ENCODE results near the gene ARHGAP22.
A peak's percentile ranks its signal among the peaks of the same experiment; 100 is the strongest.

ARHGAP22 gene

DNA sequence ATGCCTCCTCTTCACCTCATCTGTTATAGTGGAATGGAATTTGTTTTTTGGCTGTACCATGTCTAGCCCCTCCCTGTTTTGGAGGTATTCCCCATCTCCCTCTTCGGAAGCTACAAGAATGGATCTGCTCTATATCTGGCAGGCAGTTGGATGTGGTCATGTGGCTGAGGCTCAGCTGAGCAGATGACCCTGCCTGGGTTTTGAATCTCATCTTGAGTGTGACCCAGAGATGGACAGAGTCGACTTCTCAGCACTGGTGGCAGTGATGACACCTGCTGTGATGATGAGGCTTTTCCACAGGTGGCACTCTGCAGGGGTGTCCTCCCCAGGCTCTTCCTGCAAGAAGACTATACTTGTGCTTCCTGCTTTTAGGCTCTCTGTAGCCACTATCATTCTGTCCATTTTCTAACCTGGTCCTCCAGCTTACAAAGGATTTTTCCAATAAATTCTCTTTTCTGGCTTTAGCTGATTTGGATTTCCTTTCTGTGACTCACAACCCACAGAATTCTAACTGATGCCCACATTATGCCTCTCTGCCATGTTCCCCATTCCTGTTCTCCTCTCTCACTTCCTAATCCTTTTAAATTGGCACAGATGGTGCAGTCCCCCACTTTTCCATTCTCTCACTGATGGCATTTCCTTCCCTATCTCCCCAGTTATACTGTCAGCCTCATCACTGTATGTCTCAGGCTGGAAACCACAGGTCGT lies 7.5 kb upstream of the ARHGAP22 start:
- TF ChIP-seq, protein P1, sequence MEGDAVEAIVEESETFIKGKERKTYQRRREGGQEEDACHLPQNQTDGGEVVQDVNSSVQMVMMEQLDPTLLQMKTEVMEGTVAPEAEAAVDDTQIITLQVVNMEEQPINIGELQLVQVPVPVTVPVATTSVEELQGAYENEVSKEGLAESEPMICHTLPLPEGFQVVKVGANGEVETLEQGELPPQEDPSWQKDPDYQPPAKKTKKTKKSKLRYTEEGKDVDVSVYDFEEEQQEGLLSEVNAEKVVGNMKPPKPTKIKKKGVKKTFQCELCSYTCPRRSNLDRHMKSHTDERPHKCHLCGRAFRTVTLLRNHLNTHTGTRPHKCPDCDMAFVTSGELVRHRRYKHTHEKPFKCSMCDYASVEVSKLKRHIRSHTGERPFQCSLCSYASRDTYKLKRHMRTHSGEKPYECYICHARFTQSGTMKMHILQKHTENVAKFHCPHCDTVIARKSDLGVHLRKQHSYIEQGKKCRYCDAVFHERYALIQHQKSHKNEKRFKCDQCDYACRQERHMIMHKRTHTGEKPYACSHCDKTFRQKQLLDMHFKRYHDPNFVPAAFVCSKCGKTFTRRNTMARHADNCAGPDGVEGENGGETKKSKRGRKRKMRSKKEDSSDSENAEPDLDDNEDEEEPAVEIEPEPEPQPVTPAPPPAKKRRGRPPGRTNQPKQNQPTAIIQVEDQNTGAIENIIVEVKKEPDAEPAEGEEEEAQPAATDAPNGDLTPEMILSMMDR (IDR thresholded peaks at IDR 0.05; ENCODE audit: low read depth, low read length): no peak

DNA sequence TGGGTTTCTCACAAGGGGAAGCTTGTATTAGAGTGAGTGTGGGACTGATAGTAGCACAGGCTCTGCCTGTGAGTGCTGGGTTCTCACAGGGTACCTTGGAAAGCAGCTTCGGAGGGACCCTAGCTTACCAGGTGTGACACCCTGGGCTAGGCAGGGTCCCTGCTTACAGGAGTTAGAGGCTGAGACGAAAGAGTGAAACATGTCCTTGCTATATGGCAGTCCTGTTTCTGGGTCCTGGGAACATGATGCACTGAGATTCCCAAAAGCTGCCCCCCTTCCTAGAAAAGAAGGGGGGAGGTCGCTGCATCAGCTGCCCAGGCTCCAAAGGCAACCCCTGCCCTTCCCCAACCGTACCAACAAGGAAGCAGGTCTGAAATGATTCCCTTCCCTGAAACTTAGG lies 6.3 kb upstream of the ARHGAP22 start:
- no peak overlapping the region for H3K4me3 ChIP-seq (replicated peaks in 1 of 2; ENCODE audit: low read depth in 2 of 2, low read length in 2 of 2)
- DNase-seq (ENCODE audit: low read depth in 2 of 2): no peak
- TF ChIP-seq, protein P1 (IDR thresholded peaks at IDR 0.05; ENCODE audit: low read depth, low read length): no peak

More for the DNA sequence above, 7.5 kb upstream of the ARHGAP22 start:
- no peak overlapping the region for H3K4me3 ChIP-seq (replicated peaks in 1 of 2; ENCODE audit: low read depth in 2 of 2, low read length in 2 of 2)
- DNase-seq (ENCODE audit: low read depth in 2 of 2): peak in 1 of 2 donors; percentile 22

DNA sequence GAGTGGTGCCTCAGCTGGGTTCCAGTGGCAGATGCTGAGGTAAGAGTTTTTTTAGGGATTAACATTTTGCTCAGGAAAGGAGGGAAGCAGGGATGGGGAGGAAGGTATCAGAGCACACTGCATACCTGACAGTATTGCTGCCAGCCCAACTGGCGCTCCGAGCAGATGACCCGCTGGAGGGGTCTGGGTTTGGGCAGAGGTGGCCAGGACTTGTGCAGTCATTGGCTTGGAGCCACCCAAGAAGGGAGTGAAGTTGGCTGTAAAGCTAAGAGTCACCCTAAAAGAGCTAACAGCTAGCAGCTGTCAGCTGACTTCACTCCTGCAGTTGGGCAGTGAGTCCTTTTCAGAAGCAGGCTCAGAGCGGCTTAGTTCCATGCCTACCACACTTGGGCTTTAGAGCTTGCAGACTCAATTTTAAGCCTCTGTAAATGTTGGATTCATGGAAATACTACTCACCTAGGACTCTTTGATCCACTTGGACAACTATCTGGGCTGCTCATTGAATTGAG lies 5.8 kb upstream of the ARHGAP22 start:
- TF ChIP-seq, protein P1 (IDR thresholded peaks at IDR 0.05; ENCODE audit: low read depth, low read length): no peak
- no peak for DNase-seq (ENCODE audit: low read depth in 2 of 2)
- no peak overlapping the region for H3K4me3 ChIP-seq (replicated peaks in 1 of 2; ENCODE audit: low read depth in 2 of 2, low read length in 2 of 2)

DNA sequence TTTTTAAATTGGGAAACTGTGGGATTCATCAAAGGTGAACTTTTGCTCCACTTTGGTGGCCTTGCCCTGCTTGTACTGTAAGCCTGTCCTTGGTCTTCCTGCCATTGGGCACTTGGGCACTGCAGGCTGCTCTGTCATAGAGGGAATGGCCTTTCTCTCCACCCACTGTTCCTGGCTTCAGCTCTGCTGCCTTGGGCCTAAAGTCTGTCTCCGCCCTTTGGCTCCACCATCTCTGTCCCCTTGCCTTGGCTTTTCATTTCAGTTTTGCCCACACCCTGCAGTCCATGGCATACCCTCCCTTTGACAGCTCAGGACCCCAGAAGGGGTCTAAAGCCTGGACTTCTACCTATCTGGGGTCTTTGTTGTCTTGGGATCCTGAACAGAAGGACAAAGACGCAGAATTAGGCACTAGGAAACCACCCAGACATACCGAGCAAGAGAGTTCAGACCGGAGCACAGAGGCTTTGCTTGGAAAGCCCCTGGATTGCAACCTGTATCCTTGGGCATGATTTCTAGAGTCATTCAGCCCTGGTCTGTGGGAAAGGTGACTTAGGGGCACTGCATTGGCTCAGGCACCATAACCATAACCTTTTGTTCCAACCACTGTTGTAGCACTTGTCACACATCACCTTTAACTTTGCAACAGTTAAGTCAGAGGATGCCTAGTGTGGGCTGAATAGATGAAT lies 5.2 kb upstream of the ARHGAP22 start:
- no peak overlapping the region for H3K4me3 ChIP-seq (replicated peaks in 1 of 2; ENCODE audit: low read depth in 2 of 2, low read length in 2 of 2)
- TF ChIP-seq, protein P1 (IDR thresholded peaks at IDR 0.05; ENCODE audit: low read depth, low read length): no peak
- DNase-seq (ENCODE audit: low read depth in 2 of 2): no peak

DNA sequence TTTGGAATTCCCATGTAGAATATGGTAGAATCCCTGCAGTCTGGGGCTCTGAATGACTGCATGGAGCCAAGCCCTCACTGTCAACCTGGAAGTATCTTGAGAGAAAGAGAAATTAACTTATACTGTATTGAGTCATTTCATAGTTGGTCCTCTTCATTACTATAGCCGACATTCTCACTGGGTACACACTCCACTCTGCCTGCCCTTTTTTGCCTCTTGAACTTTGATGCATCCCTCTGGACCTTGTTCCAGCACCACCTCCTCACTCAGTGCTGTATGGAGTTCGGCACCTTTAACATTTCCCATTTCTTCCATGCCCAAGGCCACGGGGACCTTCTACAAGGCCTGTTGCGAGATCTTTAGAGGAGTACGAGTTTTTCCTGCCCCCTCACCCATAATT lies 4.6 kb upstream of the ARHGAP22 start:
- H3K4me3 ChIP-seq (replicated peaks in 1 of 2; ENCODE audit: low read depth in 2 of 2, low read length in 2 of 2): no peak overlapping the region
- TF ChIP-seq, protein P1 (IDR thresholded peaks at IDR 0.05; ENCODE audit: low read depth, low read length): no peak
- DNase-seq (ENCODE audit: low read depth in 2 of 2): no peak

DNA sequence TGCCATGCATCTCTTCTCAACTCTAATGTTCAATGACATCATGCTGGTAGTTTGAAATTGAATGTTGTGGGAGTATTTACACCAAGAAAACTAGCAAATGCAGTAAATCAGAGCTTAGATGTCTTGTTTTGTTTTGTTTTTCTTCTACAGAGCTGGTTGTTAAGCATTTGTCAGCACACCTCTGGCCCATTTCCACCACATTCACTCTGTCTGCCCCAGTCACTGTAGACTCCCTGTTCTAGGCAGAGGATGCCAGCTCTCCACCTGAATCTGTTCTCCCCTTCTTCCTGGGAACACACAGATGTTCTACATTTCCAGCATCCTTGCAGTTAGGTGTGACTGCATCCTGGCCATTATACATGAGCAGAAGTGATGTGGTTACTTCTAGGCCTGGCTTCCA lies 4.1 kb upstream of the ARHGAP22 start:
- TF ChIP-seq, protein P1 (IDR thresholded peaks at IDR 0.05; ENCODE audit: low read depth, low read length): no peak
- H3K4me3 ChIP-seq (replicated peaks in 1 of 2; ENCODE audit: low read depth in 2 of 2, low read length in 2 of 2): no peak overlapping the region
- peak; percentile 19 to 65 for DNase-seq (ENCODE audit: low read depth in 2 of 2)
